GM23338 (cell line): Measurements from ENCODE around the gene SCNN1B. TPM values are rescaled to one million over a fixed set of nuclear protein-coding genes. Genes with fewer than 3 reads are reported as not detected.

Experiments used
- ATAC-seq: fragments of 200-7000 bp; cut with Tn5 transposase; 3 replicates; pipeline ENCODE4 v1.9.1; 2020
- DNase-seq: peaks from one replicate; pipeline ENCODE4 v3.0.0-alpha.2; 2015; ENCODE audit warnings: low spot score
- H2AFZ ChIP-seq: fragments of 200-600 bp; sonication (generic); 2 replicates; pipeline ENCODE4 v1.8.0; 2016; ENCODE audit warnings: antibody characterized with exemption, mild to moderate bottlenecking, moderate library complexity
- H3F3A ChIP-seq: fragments of 200-600 bp; sonication (generic); replicated peaks from 2 replicates; pipeline ENCODE4 v1.8.0; 2017; ENCODE audit warnings: antibody characterized with exemption, mixed run types, low read depth
- H3K27ac ChIP-seq: fragments of 200-600 bp; sonication (generic); 2 replicates; pipeline ENCODE4 v1.6.1; 2016; ENCODE audit warnings: low read depth
- H3K27me3 ChIP-seq: fragments of 200-600 bp; sonication (generic); 2 replicates; pipeline ENCODE4 v1.8.0; 2016; ENCODE audit warnings: mild to moderate bottlenecking, mixed run types, moderate library complexity; ENCODE audit not compliant: insufficient read depth
- H3K36me3 ChIP-seq: fragments of 200-600 bp; sonication (generic); 2 replicates; pipeline ENCODE4 v1.8.0; 2016; ENCODE audit warnings: mild to moderate bottlenecking; ENCODE audit not compliant: insufficient read depth
- H3K4me1 ChIP-seq: fragments of 200-600 bp; sonication (generic); 2 replicates; pipeline ENCODE4 v1.8.0; 2016; ENCODE audit warnings: mild to moderate bottlenecking, moderate library complexity; ENCODE audit not compliant: insufficient read depth
- H3K4me2 ChIP-seq: fragments of 200-600 bp; sonication (generic); 2 replicates; pipeline ENCODE4 v1.7.1; 2017; ENCODE audit warnings: mixed run types
- H3K4me3 ChIP-seq: fragments of 200-600 bp; sonication (generic); 2 replicates; pipeline ENCODE4 v1.6.1; 2016; ENCODE audit warnings: mixed run types
- H3K79me2 ChIP-seq: fragments of 200-600 bp; sonication (generic); replicated peaks from 2 replicates; pipeline ENCODE4 v1.8.0; 2017; ENCODE audit warnings: mild to moderate bottlenecking; ENCODE audit not compliant: insufficient read depth
- H3K9me2 ChIP-seq: fragments of 200-600 bp; sonication (generic); 2 replicates; pipeline ENCODE4 v1.8.0; 2017; ENCODE audit not compliant: insufficient read depth
- H4K20me1 ChIP-seq: fragments of 200-600 bp; sonication (generic); replicated peaks from 2 replicates; pipeline ENCODE4 v1.8.0; 2017; ENCODE audit warnings: mild to moderate bottlenecking; ENCODE audit not compliant: insufficient read depth
- H3K27ac Mint-ChIP-seq: 2 replicates; pipeline ENCODE4 v1.8.0; 2020; ENCODE audit warnings: inconsistent platforms, mild to moderate bottlenecking, moderate library complexity, mixed read lengths
- H3K27me3 Mint-ChIP-seq: 3 replicates; pipeline ENCODE4 v1.8.0; 2022; ENCODE audit warnings: low read depth, mild to moderate bottlenecking, moderate library complexity, mixed read lengths, inconsistent platforms; ENCODE audit not compliant: insufficient read depth, poor library complexity
- H3K36me3 Mint-ChIP-seq: 3 replicates; pipeline ENCODE4 v1.8.0; 2021; ENCODE audit warnings: low read depth, mild to moderate bottlenecking, inconsistent platforms, moderate library complexity, mixed read lengths
- H3K4me1 Mint-ChIP-seq: 3 replicates; pipeline ENCODE4 v1.8.0; 2020; ENCODE audit warnings: mild to moderate bottlenecking, inconsistent platforms, mixed read lengths
- H3K4me3 Mint-ChIP-seq: 3 replicates; pipeline ENCODE4 v1.8.0; 2021; ENCODE audit warnings: moderate library complexity, mild to moderate bottlenecking, inconsistent platforms, mixed read lengths
- H3K9me3 Mint-ChIP-seq: 3 replicates; pipeline ENCODE4 v1.8.0; 2020; ENCODE audit warnings: moderate library complexity, mild to moderate bottlenecking, inconsistent platforms, mixed read lengths
- CREB1 ChIP-seq: fragments of 250-450 bp; sonication (Bioruptor Pico); IDR thresholded peaks from 2 replicates; pipeline ENCODE4 v1.5.0; 2020; ENCODE audit warnings: low read depth, mild to moderate bottlenecking, moderate library complexity
- CTCF ChIP-seq, 2 experiments: fragments of 200-600 bp in 1 of 2; sonication (generic) in 1 of 2; conservative IDR thresholded peaks; 2 replicates each; pipeline versions ENCODE4 v1.5.1 to v1.6.1; 2016 to 2017; ENCODE audit warnings: antibody characterized with exemption in 2 of 2, low read depth in 2 of 2, mild to moderate bottlenecking in 2 of 2, moderate library complexity in 1 of 2
- ETS1 ChIP-seq: IDR thresholded peaks from 2 replicates; pipeline ENCODE4 v1.6.1; 2016; ENCODE audit warnings: antibody characterized with exemption
- JUNB ChIP-seq: IDR thresholded peaks from one replicate; pipeline ENCODE4 v1.6.1; 2016; ENCODE audit warnings: antibody characterized with exemption; ENCODE audit not compliant: unreplicated experiment
- NANOG ChIP-seq: IDR thresholded peaks from 2 replicates; pipeline ENCODE4 v1.6.1; 2016; ENCODE audit warnings: antibody characterized with exemption, borderline replicate concordance
- POLR2AphosphoS5 ChIP-seq: IDR thresholded peaks from 2 replicates; pipeline ENCODE4 v1.6.1; 2016; ENCODE audit warnings: antibody characterized with exemption, low read depth
- REST ChIP-seq: IDR thresholded peaks from one replicate; pipeline ENCODE4 v1.6.1; 2018; ENCODE audit warnings: antibody characterized with exemption; ENCODE audit not compliant: unreplicated experiment
- ZNF114 ChIP-seq: fragments of 250-450 bp; sonication (Bioruptor Pico); IDR thresholded peaks from 2 replicates; pipeline ENCODE4 v1.5.0; 2020; ENCODE audit warnings: mild to moderate bottlenecking, moderate library complexity
- ZNF462 ChIP-seq: fragments of 250-450 bp; sonication (Bioruptor Pico); IDR thresholded peaks from 2 replicates; pipeline ENCODE4 v1.5.0; 2020; ENCODE audit warnings: mild to moderate bottlenecking, moderate library complexity
- polyA plus RNA-seq: library from polyadenylated mRNA; unstranded; fragments of >200 nt; fragmentation: Nextera tagmentation; extraction: Ambion mirVana; gene quantifications from 2 replicates; pipeline ENCODE4 v1.2.1, GENCODE V29; 2016
- total RNA-seq: library from RNA; depleted of rRNA; stranded (reverse); fragments of >200 nt; shearing (Covaris generic); gene quantifications from 2 replicates; pipeline ENCODE4 v1.2.3, GENCODE V29; 2014

The SCNN1B gene
- total and polyA plus RNA-seq, 2 experiments from 2014 or later, result 0.78 to 1.1 TPM

GRCh38 chr16:23351360-23351759, 49.3 kb downstream of the SCNN1B start:
- Histone ChIP-seq H3K27ac (no peak overlapping the region), H3K4me2 (no peak overlapping the region), H4K20me1 (no peaks in the 10 kb centered on the region), H3K9me2 (no peaks in the 10 kb centered on the region), H3K36me3 (no peaks in the 10 kb centered on the region), H3K79me2 (no peaks in the 10 kb centered on the region), H3F3A (no peaks in the 10 kb centered on the region), H3K4me3 (no peak overlapping the region), H3K4me1 (no peaks in the 10 kb centered on the region), H2AFZ (no peak overlapping the region), H3K27me3 (no peaks in the 10 kb centered on the region)
- no peak for DNase-seq
- Mint-ChIP-seq H3K27ac (no peak overlapping the region), H3K4me1 (no peaks in the 10 kb centered on the region; the same call in 2 of the 3 replicates), H3K4me3 (no peak overlapping the region), H3K9me3 (peaks cover 3% of the 10 kb centered on the region; the same call in 1 of the 3 replicates), H3K27me3 (peaks cover 5% of the 10 kb centered on the region), H3K36me3 (no peaks in the 10 kb centered on the region)
- TF ChIP-seq ETS1 (no peak), ZNF114 (CRISPR knock-in tag) (no peak), POLR2AphosphoS5 (no peak)
- ATAC-seq, result no peak

GRCh38 chr16:23353440-23353839, 51.3 kb downstream of the SCNN1B start:
- H2AFZ ChIP-seq, result no peak overlapping the region
- H3K4me2 ChIP-seq, result no peak overlapping the region
- no peaks in the 10 kb centered on the region for H3K9me2 ChIP-seq
- DNase-seq (no peak), ATAC-seq (no peak)
- no peaks in the 10 kb centered on the region for H3K27me3 ChIP-seq
- no peaks in the 10 kb centered on the region for H3K4me1 Mint-ChIP-seq
- no peaks in the 10 kb centered on the region for H3K36me3 ChIP-seq
- no peaks in the 10 kb centered on the region for H3K36me3 Mint-ChIP-seq
- no peak overlapping the region for H3K27ac ChIP-seq
- H3K4me3 Mint-ChIP-seq, result no peak overlapping the region
- H3K79me2 ChIP-seq, result no peaks in the 10 kb centered on the region
- no peak overlapping the region for H3K4me3 ChIP-seq
- H3K4me1 ChIP-seq, result no peaks in the 10 kb centered on the region
- no peaks in the 10 kb centered on the region for H4K20me1 ChIP-seq
- H3F3A ChIP-seq, result no peaks in the 10 kb centered on the region
- no peak overlapping the region for H3K27ac Mint-ChIP-seq
- peaks cover 3% of the 10 kb centered on the region; the same call in 1 of the 3 replicates for H3K9me3 Mint-ChIP-seq
- H3K27me3 Mint-ChIP-seq, result no peaks in the 10 kb centered on the region
- no peak for TF ChIP-seq REST
- TF ChIP-seq NANOG, result no peak
- TF ChIP-seq CREB1 (CRISPR knock-in tag), result no peak
- TF ChIP-seq ZNF114 (CRISPR knock-in tag), result no peak
- no peak for TF ChIP-seq CTCF (conservative IDR thresholded peaks at IDR 0.05; ENCODE audit: low read depth in 2 of 2)
- TF ChIP-seq ZNF462 (CRISPR knock-in tag), result no peak
- no peak for TF ChIP-seq JUNB
